LNCaP clone FGC (cell line): ENCODE data around the gene SLC41A2.

Experiments
- DNase-seq: peaks from one replicate; pipeline ENCODE4 v3.0.0-alpha.2; 2011; ENCODE audit warnings: low read depth
- H3K4me3 ChIP-seq: 2 replicates; pipeline ENCODE4 v1.5.1; 2011; ENCODE audit warnings: mild to moderate bottlenecking, low read depth, low read length, control low read depth
- TF ChIP-seq, protein P1 (sequence below): IDR thresholded peaks from 2 replicates; pipeline ENCODE4 v1.5.1; 2012; ENCODE audit warnings: mild to moderate bottlenecking; ENCODE audit not compliant: control insufficient read depth, insufficient read depth; ENCODE audit errors: extremely low read depth

Gene SLC41A2

DNA sequence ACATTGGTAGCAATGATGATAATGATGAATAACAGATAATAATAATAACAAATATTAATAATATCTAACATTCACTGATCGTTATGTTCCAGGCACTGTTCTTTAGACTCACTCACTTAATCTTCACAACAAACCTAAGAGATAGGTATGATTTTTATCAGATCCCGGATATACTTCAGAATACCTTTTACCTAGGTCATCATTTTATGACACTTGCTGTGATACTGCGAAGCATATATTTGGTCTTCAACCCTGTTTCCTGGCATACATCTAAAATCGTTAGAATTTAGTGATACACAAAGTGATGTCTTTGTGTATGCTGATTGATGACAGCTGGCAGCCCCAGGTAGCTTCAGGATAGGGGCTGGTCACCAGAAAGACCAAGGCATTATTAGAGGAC is 46.1 kb downstream of the SLC41A2 start:
- no peak overlapping the region for H3K4me3 ChIP-seq
- TF ChIP-seq, protein P1, sequence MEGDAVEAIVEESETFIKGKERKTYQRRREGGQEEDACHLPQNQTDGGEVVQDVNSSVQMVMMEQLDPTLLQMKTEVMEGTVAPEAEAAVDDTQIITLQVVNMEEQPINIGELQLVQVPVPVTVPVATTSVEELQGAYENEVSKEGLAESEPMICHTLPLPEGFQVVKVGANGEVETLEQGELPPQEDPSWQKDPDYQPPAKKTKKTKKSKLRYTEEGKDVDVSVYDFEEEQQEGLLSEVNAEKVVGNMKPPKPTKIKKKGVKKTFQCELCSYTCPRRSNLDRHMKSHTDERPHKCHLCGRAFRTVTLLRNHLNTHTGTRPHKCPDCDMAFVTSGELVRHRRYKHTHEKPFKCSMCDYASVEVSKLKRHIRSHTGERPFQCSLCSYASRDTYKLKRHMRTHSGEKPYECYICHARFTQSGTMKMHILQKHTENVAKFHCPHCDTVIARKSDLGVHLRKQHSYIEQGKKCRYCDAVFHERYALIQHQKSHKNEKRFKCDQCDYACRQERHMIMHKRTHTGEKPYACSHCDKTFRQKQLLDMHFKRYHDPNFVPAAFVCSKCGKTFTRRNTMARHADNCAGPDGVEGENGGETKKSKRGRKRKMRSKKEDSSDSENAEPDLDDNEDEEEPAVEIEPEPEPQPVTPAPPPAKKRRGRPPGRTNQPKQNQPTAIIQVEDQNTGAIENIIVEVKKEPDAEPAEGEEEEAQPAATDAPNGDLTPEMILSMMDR: no peak
- no peak for DNase-seq

DNA sequence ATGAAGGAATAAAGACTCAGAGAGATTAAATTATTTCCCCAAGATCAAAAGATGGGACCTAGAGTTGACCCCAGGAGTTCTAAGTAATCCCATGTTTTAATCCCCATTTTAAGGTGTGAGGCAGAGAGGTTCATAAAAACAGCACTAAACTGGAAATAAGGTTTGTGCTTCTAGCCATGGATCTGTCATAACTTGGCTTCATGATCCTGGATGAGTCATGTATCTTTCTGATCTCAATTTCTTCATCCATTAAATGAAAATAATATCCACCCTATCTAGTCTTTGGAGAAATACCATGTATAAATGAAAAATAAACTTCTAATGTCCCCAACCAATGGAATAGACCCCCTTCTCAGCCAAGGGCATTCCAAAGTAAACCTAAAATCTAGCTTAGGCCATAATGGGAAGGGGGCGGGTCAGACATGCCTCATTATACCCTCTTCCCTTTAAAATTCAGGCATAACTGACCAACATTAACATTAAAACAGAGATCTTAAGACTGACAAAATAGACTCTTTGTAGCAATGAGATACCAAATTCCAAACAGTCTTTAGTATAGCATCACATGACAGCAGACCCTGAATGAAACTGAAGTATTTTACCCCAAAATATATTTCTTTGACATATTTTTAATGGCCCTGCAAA is 47.8 kb downstream of the SLC41A2 start:
- TF ChIP-seq, protein P1: no peak

DNA sequence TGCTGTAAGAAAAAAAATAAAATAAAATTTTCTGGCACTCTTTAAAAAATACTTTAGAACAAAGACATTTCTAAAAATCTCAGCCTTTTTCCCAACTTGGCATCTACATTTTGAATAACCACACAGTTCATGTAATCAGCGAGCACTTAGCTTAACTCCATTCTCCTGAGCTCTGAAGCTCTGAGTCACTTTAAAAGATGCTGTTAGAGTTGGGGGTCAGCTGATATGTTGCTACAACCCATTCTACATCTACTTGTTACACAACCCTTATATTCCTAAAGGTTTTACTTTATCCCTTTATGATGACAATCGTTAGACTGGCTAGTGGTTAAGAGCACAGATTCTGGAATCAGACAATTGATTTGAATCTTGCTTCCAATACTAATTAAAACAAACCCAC is 48.3 kb downstream of the SLC41A2 start:
- no peak for DNase-seq
- H3K4me3 ChIP-seq: no peak overlapping the region
- TF ChIP-seq, protein P1: no peak

More for the DNA sequence above, 47.8 kb downstream of the SLC41A2 start:
- H3K4me3 ChIP-seq: no peak overlapping the region
- DNase-seq: no peak
